GM12872 (cell line): ENCODE measurements around the gene PPP2R3B.

Experiments used
- TF ChIP-seq, protein P1 (sequence below): IDR thresholded peaks from 3 replicates; pipeline ENCODE4 v1.5.1; 2011; ENCODE audit warnings: low read depth, mild to moderate bottlenecking, low read length, moderate library complexity; ENCODE audit not compliant: insufficient read depth

PPP2R3B gene

DNA sequence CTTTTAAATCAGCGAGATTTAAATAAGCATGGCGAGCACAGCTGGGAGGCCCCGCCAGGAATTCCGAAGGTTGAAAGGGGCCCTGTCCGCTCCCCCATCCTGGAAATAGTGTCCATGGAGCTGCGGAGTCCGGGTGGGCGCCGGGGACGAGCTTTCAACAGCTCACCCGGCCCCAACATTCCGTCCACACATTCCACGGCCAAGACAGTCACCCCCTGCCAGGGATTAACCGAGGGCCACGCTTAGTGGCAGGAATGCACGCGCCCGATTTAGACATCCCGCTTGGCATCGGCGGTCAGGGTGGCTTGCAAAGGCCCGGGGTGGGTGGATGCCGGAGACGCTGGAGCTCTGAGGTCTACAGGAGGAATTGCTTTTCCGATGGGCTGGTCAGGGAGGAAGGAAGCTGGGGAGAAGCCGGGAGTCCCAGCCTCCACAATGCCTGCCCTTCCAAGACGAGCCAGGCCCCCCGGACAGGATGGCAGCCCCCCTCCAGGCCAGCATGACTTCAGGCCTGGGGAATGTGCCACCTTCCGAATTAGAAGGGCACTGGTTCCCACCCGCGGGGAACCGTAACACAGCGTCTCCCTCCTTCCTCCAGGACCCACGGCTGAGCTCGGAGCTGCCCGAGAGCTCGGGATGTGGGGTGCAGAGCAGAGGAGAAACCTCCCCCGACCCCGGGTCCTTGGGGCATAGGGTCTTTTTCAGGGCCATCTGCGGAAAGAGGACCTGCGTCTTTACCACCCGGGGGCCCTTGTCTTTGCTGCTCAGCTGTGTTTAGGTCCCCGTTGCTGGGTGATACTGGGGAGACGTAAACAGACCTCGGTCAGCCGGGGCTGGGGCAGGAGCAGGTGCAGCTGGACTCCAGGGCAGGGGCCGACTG is 26.9 kb upstream of the PPP2R3B start:
- TF ChIP-seq, protein P1, sequence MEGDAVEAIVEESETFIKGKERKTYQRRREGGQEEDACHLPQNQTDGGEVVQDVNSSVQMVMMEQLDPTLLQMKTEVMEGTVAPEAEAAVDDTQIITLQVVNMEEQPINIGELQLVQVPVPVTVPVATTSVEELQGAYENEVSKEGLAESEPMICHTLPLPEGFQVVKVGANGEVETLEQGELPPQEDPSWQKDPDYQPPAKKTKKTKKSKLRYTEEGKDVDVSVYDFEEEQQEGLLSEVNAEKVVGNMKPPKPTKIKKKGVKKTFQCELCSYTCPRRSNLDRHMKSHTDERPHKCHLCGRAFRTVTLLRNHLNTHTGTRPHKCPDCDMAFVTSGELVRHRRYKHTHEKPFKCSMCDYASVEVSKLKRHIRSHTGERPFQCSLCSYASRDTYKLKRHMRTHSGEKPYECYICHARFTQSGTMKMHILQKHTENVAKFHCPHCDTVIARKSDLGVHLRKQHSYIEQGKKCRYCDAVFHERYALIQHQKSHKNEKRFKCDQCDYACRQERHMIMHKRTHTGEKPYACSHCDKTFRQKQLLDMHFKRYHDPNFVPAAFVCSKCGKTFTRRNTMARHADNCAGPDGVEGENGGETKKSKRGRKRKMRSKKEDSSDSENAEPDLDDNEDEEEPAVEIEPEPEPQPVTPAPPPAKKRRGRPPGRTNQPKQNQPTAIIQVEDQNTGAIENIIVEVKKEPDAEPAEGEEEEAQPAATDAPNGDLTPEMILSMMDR = no peak

DNA sequence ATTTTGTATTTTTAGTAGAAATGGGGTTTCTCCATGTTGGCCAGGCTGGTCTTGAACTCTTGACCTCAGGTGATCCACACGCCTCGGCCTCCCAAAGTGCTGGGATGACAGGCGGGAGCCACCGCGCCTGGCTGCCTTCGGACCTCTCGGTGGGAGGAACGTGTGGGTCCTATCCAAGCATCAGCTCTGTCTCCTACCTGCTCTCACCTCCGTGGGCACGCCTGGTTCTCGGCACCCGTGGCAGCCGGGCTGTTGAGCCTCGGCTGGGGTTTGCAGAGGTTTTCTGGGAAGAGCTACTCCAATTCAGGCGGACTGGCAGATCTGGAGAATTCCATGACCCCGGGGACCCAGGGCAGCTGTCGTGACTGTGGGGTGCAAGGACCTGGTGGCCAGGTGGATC is 23.6 kb upstream of the PPP2R3B start:
- TF ChIP-seq, protein P1 = no peak

DNA sequence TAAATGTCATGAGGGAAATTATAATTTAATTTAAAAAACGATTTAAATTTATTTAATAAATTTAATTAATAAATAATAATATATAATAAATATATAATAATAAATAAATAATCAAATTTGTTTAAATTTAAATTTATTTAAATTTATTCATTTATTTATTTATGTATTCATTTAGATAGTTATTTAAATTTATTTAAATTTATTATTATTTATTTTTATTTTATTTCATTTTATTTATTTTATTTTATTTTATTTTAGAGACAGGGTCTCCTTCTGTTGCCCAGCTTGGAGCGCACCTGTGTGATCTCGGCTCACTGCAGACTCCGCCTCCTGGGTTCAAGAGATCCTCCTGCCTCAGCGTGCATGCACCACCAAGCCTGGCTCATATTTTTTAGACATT is 18.4 kb upstream of the PPP2R3B start:
- TF ChIP-seq, protein P1 = no peak

- TF ChIP-seq, protein P1 = no peak
These were observed 17.9 kb upstream of the PPP2R3B start for GRCh38 chrX:404656-405055.

GRCh38 chrX:402857-403256 is 16.1 kb upstream of the PPP2R3B start:
- TF ChIP-seq, protein P1 = no peak

DNA sequence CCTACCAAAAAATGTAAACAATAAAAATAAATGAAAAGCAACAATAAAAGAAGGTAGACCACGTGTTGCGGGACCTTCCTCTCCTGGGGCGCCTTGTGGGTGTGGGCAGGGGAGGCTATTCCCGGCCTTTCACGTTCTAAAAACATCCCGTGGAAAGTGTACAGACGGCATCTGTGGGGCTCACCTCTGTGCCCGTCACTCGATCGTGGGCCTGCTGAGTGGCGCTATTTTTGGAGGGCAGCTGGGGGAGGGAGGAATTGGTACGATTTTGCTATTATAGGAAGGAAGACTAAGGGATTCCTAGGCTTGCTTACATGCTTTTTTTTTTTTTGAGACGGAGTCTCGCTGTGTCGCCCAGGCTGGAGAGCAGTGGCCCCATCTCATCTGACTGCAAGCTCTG is 13.6 kb upstream of the PPP2R3B start:
- TF ChIP-seq, protein P1 = no peak

DNA sequence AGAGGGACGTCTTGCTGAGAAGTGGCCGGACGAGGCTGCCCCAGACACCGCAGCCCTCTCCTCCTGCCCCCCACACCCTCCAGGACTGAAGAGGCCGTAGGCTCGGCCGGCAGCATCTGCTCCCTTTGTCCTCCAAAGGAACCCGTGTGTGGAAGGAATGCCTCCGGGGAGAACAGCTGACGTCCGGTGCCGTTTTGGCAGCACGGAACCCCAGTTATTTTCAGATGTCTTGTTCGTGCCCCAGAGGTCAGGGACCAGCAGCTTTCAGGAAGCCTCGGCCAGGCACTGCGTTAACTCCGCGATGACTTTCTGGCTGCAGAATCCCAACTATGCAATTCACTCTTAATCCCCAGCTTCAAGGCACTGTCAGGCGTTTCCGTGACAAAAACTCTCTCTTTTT is 10.9 kb upstream of the PPP2R3B start:
- TF ChIP-seq, protein P1 = no peak
